GM12891 (cell line): ENCODE measurements around the gene SP8.

Source experiments
- DNase-seq: peaks from one replicate; pipeline ENCODE4 v3.0.0; 2011; ENCODE audit warnings: low spot score; ENCODE audit not compliant: insufficient read length
- FAIRE-seq: peaks from 2 replicates; lab custom pipeline; 2011; peaks lifted over from hg19 to GRCh38; lab: Jason Lieb, UNC
- PAX5 ChIP-seq: IDR thresholded peaks from 2 replicates; pipeline ENCODE4 v1.6.1; 2011; ENCODE audit warnings: low read length, moderate library complexity, mild to moderate bottlenecking; ENCODE audit not compliant: insufficient read depth, severe bottlenecking
- POLR2A ChIP-seq: IDR thresholded peaks from 2 replicates; pipeline ENCODE4 v1.6.1; 2011; ENCODE audit warnings: low read depth, low read length, control low read depth
- POLR2AphosphoS5 ChIP-seq: IDR thresholded peaks from 2 replicates; pipeline ENCODE4 v1.6.1; 2011; ENCODE audit warnings: low read depth, low read length, control low read depth
- POU2F2 ChIP-seq: IDR thresholded peaks from 2 replicates; pipeline ENCODE4 v1.6.1; 2011; ENCODE audit warnings: low read depth, mild to moderate bottlenecking, control low read depth, low read length, moderate library complexity
- SPI1 ChIP-seq: IDR thresholded peaks from 2 replicates; pipeline ENCODE4 v1.6.1; 2011; ENCODE audit warnings: low read depth, low read length, control low read depth
- TAF1 ChIP-seq: IDR thresholded peaks from 2 replicates; pipeline ENCODE4 v1.6.1; 2011; ENCODE audit warnings: low read depth, low read length, control low read depth

SP8 gene

GRCh38 chr7:20776214-20776911 lies 10.3 kb downstream of the SP8 start:
- DNase-seq (no peak), FAIRE-seq (no peak)
- TF ChIP-seq SPI1 (no peak), POU2F2 (no peak), POLR2AphosphoS5 (no peak), TAF1 (no peak), POLR2A (no peak), PAX5 (no peak)

GRCh38 chr7:20754001-20754400 lies 32.7 kb downstream of the SP8 start:
- TF ChIP-seq PAX5, result no peak
- TF ChIP-seq POLR2AphosphoS5, result no peak
- no peak for TF ChIP-seq POLR2A
- no peak for TF ChIP-seq POU2F2
- FAIRE-seq, result no peak
- DNase-seq, result no peak

DNA sequence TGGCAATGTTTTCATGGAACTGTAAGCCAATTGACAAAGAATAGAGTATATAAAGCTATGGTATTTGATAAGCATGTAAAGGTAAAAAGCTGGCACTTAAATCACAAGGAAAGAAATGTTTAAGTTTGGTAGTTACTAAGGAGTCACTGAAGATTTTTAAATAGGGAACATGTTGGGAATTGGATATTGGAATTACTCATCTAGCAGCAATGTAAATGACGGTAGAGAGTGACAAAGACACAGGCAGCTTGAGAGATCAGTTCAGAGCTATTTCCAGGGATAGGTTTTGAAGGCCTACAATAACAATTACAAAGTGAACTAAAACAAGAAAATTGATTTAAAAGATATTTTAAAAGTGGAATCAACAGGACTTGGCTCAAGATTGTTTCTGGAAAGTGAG lies 36.8 kb downstream of the SP8 start:
- DNase-seq (no peak), FAIRE-seq (no peak)
- TF ChIP-seq POU2F2, result no peak
- no peak for TF ChIP-seq TAF1
- TF ChIP-seq POLR2A, result no peak
- TF ChIP-seq SPI1, result no peak
- no peak for TF ChIP-seq PAX5
- TF ChIP-seq POLR2AphosphoS5, result no peak

- no peak for FAIRE-seq
Measured at GRCh38 chr7:20748853-20749252, 37.8 kb downstream of the SP8 start.

DNA sequence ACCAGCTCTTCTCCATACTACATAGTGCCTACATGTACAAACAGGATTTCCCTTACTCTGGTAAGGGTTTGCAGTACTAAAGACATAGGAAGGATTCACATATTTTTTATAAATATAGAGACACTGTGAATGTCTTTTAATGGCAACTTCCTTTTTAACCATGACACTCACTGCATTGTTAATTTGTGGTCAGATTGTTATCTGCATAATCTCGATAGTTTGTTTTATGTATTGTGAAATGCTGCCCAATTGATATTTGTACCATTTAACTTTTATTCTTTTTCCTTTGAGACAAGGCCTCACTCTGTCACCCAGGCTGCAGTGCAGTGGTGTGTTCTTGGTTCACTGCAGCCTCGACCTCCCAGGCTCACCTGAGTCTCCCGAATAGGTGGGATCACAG lies 39.7 kb downstream of the SP8 start:
- no peak for DNase-seq
- TF ChIP-seq POLR2A, result no peak
- no peak for TF ChIP-seq PAX5
- no peak for TF ChIP-seq POU2F2
- TF ChIP-seq POLR2AphosphoS5, result no peak
- TF ChIP-seq SPI1, result no peak
- no peak for TF ChIP-seq TAF1
- no peak for FAIRE-seq

More at GRCh38 chr7:20748853-20749252, 37.8 kb downstream of the SP8 start:
- no peak for TF ChIP-seq SPI1
- TF ChIP-seq POU2F2, result no peak
- TF ChIP-seq TAF1, result no peak
- no peak for TF ChIP-seq PAX5
- no peak for TF ChIP-seq POLR2A
- no peak for TF ChIP-seq POLR2AphosphoS5
- DNase-seq, result no peak

DNA sequence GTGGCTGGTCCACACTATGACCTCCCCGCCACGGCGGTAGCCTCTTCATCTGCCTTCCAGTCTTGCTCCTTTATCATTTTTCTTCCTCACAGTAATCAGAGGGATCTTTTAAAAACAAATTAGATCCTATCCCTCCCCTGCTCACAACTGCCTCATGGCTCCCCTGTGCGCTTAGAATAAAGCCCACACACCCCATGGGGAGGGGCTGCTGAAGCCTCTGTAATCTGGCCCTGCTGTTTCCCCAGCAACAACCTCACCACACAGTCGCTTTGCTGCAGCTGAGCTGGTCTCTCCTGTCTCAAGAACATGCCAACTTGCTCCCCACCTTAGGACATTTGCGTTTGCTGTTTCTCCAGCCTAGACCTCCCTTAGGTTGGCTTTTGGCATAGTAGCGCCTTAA lies 41.0 kb downstream of the SP8 start:
- FAIRE-seq (no peak), DNase-seq (no peak)
- TF ChIP-seq POLR2A (no peak), TAF1 (no peak), PAX5 (no peak), POLR2AphosphoS5 (no peak), SPI1 (no peak), POU2F2 (no peak)

GRCh38 chr7:20744954-20745446 lies 41.7 kb downstream of the SP8 start:
- FAIRE-seq (no peak), DNase-seq (no peak)
- TF ChIP-seq POLR2A, result no peak

DNA sequence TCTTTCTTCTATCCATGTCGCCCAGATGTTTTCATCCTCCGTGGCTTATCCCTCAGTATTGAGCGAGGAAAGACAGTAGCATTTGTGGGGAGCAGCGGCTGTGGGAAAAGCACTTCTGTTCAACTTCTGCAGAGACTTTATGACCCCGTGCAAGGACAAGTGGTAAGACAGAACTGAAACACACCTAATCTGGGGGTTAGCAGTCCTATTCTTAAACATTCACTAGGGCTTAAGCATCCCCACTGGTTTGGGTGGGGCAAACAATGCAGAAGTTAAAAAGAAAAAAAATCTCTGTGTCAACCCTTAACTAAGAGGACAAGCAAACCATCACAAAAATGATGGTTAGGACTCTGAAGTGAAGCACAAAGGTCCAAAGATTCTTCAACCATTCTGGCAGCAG lies 43.8 kb downstream of the SP8 start:
- TF ChIP-seq POU2F2 (no peak), POLR2A (no peak), SPI1 (no peak), POLR2AphosphoS5 (no peak), PAX5 (no peak), TAF1 (no peak)
- FAIRE-seq, result no peak
- no peak for DNase-seq

- FAIRE-seq (no peak), DNase-seq (no peak)
- TF ChIP-seq SPI1 (no peak), TAF1 (no peak), POLR2A (no peak), POU2F2 (no peak), PAX5 (no peak), POLR2AphosphoS5 (no peak)
Measured at GRCh38 chr7:20741801-20742200, 44.9 kb downstream of the SP8 start.

- DNase-seq, result no peak
- FAIRE-seq, result no peak
- no peak for TF ChIP-seq TAF1
- no peak for TF ChIP-seq PAX5
- no peak for TF ChIP-seq POLR2AphosphoS5
- TF ChIP-seq POLR2A, result no peak
- TF ChIP-seq SPI1, result no peak
Measured at GRCh38 chr7:20738518-20739481, 47.9 kb downstream of the SP8 start.
